IMR-90 (cell line): Measurements from ENCODE around the gene APP.

Experiments used
- BHLHE40 ChIP-seq: fragments of 150-350 bp; IDR thresholded peaks from 2 replicates; pipeline ENCODE4 v1.6.1; 2016; ENCODE audit warnings: mild to moderate bottlenecking, low read depth, low read length
- CEBPB ChIP-seq: IDR thresholded peaks from 2 replicates; pipeline ENCODE4 v1.6.1; 2012; ENCODE audit warnings: low read depth, low read length, improper control_type of control experiment
- MXI1 ChIP-seq: IDR thresholded peaks from 2 replicates; pipeline ENCODE4 v1.6.1; 2012; ENCODE audit warnings: low read depth, mild to moderate bottlenecking, low read length, moderate library complexity, borderline replicate concordance
- NFE2L2 ChIP-seq: fragments of 150-350 bp; IDR thresholded peaks from 2 replicates; pipeline ENCODE4 v1.6.1; 2016; ENCODE audit warnings: low read depth, mild to moderate bottlenecking, low read length
- POLR2A ChIP-seq: IDR thresholded peaks from 2 replicates; pipeline ENCODE4 v1.6.1; 2012; ENCODE audit warnings: mild to moderate bottlenecking, low read depth, low read length
- RAD21 ChIP-seq: IDR thresholded peaks from 2 replicates; pipeline ENCODE4 v1.6.1; 2012; ENCODE audit warnings: low read length, improper control_type of control experiment
- RFX5 ChIP-seq: IDR thresholded peaks from 2 replicates; pipeline ENCODE4 v1.8.0; 2012; ENCODE audit warnings: low read depth, mild to moderate bottlenecking, low read length, moderate library complexity
- TF ChIP-seq, protein P1 (sequence below): conservative IDR thresholded peaks from 2 replicates; pipeline ENCODE4 v1.5.1; 2012; ENCODE audit warnings: mild to moderate bottlenecking, low read depth, low read length, improper control_type of control experiment

DNA sequence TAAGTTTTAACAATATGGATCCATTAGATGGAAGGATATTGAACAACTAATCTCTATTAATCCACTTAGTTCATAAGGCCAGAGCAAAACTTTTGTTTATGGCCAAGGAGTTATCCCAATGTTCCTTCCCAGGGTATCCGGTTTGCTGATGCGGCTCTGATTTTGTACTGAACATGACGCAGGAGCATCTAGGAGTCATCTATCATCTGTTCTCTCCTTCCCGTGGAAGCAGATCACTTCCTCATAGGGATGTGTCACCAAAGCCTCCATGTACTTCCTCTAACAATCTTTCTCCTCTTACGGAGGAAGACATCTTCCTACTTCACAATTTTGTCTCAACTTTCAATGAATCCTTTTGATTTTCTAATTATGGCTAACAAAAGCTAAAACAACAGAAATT is 206.6 kb downstream of the APP start:
- TF ChIP-seq, protein P1, sequence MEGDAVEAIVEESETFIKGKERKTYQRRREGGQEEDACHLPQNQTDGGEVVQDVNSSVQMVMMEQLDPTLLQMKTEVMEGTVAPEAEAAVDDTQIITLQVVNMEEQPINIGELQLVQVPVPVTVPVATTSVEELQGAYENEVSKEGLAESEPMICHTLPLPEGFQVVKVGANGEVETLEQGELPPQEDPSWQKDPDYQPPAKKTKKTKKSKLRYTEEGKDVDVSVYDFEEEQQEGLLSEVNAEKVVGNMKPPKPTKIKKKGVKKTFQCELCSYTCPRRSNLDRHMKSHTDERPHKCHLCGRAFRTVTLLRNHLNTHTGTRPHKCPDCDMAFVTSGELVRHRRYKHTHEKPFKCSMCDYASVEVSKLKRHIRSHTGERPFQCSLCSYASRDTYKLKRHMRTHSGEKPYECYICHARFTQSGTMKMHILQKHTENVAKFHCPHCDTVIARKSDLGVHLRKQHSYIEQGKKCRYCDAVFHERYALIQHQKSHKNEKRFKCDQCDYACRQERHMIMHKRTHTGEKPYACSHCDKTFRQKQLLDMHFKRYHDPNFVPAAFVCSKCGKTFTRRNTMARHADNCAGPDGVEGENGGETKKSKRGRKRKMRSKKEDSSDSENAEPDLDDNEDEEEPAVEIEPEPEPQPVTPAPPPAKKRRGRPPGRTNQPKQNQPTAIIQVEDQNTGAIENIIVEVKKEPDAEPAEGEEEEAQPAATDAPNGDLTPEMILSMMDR = no peak
- no peak for TF ChIP-seq CEBPB
- TF ChIP-seq POLR2A = no peak
- TF ChIP-seq RAD21 = no peak
- TF ChIP-seq MXI1 = no peak
- TF ChIP-seq RFX5 = no peak
- TF ChIP-seq BHLHE40 = no peak
- TF ChIP-seq NFE2L2 = no peak
